CD14-positive monocyte (primary cell): ENCODE measurements around the gene CEP85L. TPM values are rescaled to one million over a fixed set of nuclear protein-coding genes. Genes with fewer than 3 reads are reported as not detected.

Source experiments
- DNase-seq, 3 donors: peaks; one replicate each; pipeline ENCODE4 v3.0.0-alpha.2; 2011 to 2022
- H2AFZ ChIP-seq: 2 replicates; pipeline ENCODE4 v1.6.0; 2012; ENCODE audit warnings: mild to moderate bottlenecking, low read depth, low read length, inconsistent platforms; ENCODE audit not compliant: insufficient read depth, poor library complexity, severe bottlenecking
- H3K27ac ChIP-seq, 2 donors: 1 replicate in 1 of 2; 2 replicates in 1 of 2; pipeline ENCODE4 v1.5.1; 2012 to 2013; ENCODE audit warnings: low read length in 2 of 2, control low read depth in 1 of 2, inconsistent platforms in 1 of 2, low read depth in 1 of 2, mild to moderate bottlenecking in 1 of 2
- H3K27me3 ChIP-seq, 2 donors: one replicate each; pipeline versions ENCODE4 v1.6.0 to v1.6.1; 2011 to 2013; ENCODE audit warnings: low read length in 2 of 2; ENCODE audit not compliant: control insufficient read depth in 2 of 2, insufficient read depth in 2 of 2
- H3K36me3 ChIP-seq, 2 donors: replicated peaks in 1 of 2; 1 replicate in 1 of 2; 2 replicates in 1 of 2; pipeline versions ENCODE4 v1.5.1 to v1.6.1; 2012 to 2013; ENCODE audit warnings: low read length in 2 of 2, control low read depth in 1 of 2, inconsistent platforms in 1 of 2, mild to moderate bottlenecking in 1 of 2; ENCODE audit not compliant: insufficient read depth in 2 of 2, control insufficient read depth in 1 of 2
- H3K4me1 ChIP-seq, 2 donors: 1 replicate in 1 of 2; 2 replicates in 1 of 2; pipeline versions ENCODE4 v1.5.1 to v1.6.1; 2012 to 2013; ENCODE audit warnings: low read length in 2 of 2, control low read depth in 1 of 2, inconsistent platforms in 1 of 2, mild to moderate bottlenecking in 1 of 2, moderate library complexity in 1 of 2; ENCODE audit not compliant: insufficient read depth in 2 of 2, control insufficient read depth in 1 of 2
- H3K4me2 ChIP-seq: replicated peaks from 2 replicates; pipeline ENCODE3; 2012; ENCODE audit warnings: low read length, moderate library complexity, mild to moderate bottlenecking; ENCODE audit not compliant: poor library complexity, severe bottlenecking; ENCODE audit errors: extremely low read depth
- H3K4me3 ChIP-seq, 3 experiments: fragments of 200-600 bp in 1 of 3; sonication (generic) in 1 of 3; replicated peaks in 1 of 3; 1 replicate in 2 of 3; 2 replicates in 1 of 3; pipeline ENCODE4 v1.5.1; 2011 to 2013; ENCODE audit warnings: low read length in 3 of 3, mild to moderate bottlenecking in 3 of 3, control low read depth in 2 of 3, low read depth in 2 of 3, inconsistent platforms in 1 of 3, moderate library complexity in 1 of 3
- H3K79me2 ChIP-seq: 2 replicates; pipeline ENCODE4 v1.6.0; 2012; ENCODE audit warnings: mild to moderate bottlenecking, control low read depth, inconsistent platforms, low read length, moderate library complexity; ENCODE audit not compliant: insufficient read depth
- H3K9ac ChIP-seq: 2 replicates; pipeline ENCODE4 v1.6.0; 2017; ENCODE audit warnings: low read length, mild to moderate bottlenecking; ENCODE audit not compliant: insufficient read depth, poor library complexity, severe bottlenecking
- H3K9me3 ChIP-seq, 2 donors: replicated peaks in 1 of 2; 1 replicate in 1 of 2; 2 replicates in 1 of 2; pipeline versions ENCODE4 v1.5.1 to v1.6.1; 2012 to 2013; ENCODE audit warnings: low read length in 2 of 2, control low read depth in 1 of 2; ENCODE audit not compliant: control insufficient read depth in 1 of 2, insufficient read depth in 1 of 2
- H4K20me1 ChIP-seq: 2 replicates; pipeline ENCODE4 v1.6.0; 2012; ENCODE audit warnings: mild to moderate bottlenecking, low read length, control low read depth, moderate library complexity; ENCODE audit not compliant: insufficient read depth
- H3K27ac Mint-ChIP-seq, 7 donors: one replicate each; pipeline ENCODE4 v1.8.0; 2020; ENCODE audit warnings: mild to moderate bottlenecking in 7 of 7, mixed read lengths in 7 of 7, moderate library complexity in 6 of 7, inconsistent platforms in 2 of 7
- H3K27me3 Mint-ChIP-seq, 3 donors: one replicate each; pipeline ENCODE4 v1.8.0; 2021 to 2022; ENCODE audit warnings: low read depth in 3 of 3, mild to moderate bottlenecking in 3 of 3, mixed read lengths in 3 of 3, moderate library complexity in 3 of 3, inconsistent platforms in 1 of 3
- H3K36me3 Mint-ChIP-seq, 2 donors: one replicate each; pipeline ENCODE4 v1.8.0; 2020; ENCODE audit warnings: mixed read lengths in 2 of 2, inconsistent platforms in 1 of 2, mild to moderate bottlenecking in 1 of 2
- H3K4me1 Mint-ChIP-seq: one replicate; pipeline ENCODE4 v1.8.0; 2020; ENCODE audit warnings: mild to moderate bottlenecking, mixed read lengths
- H3K4me3 Mint-ChIP-seq, 2 donors: one replicate each; pipeline ENCODE4 v1.8.0; 2020; ENCODE audit warnings: mild to moderate bottlenecking in 2 of 2, mixed read lengths in 2 of 2, moderate library complexity in 1 of 2
- H3K9me3 Mint-ChIP-seq, 7 donors: one replicate each; pipeline ENCODE4 v1.8.0; 2020 to 2022; ENCODE audit warnings: mixed read lengths in 7 of 7, mild to moderate bottlenecking in 6 of 7, moderate library complexity in 6 of 7, inconsistent platforms in 2 of 7
- WGBS: methylation state at CpG from one replicate; pipeline ENCODE4 v1.1.5; 2013; ENCODE audit warnings: missing lambda C conversion rate; ENCODE audit not compliant: insufficient coverage; 5-methylcytosine and 5-hydroxymethylcytosine counted together
- intact Hi-C, 2 donors: fragments of 100-400 bp; cut with micrococcal nuclease; formaldehyde crosslinking; loops; one replicate each; pipeline versions ENCODE4 v1.15.0 to v1.15.1; 2023
- polyA plus RNA-seq, 3 donors: library from polyadenylated mRNA; depleted of rRNA in 1 of 3; unstranded in 2 of 3; stranded (reverse) in 1 of 3; fragments of 300-500 nt in 2 of 3; fragments of >200 nt in 1 of 3; fragmentation: Illumina TruSeq in 2 of 3; gene quantifications; 1 replicate in 2 of 3; 2 replicates in 1 of 3; pipeline ENCODE4 v1.2.3, GENCODE V29; 2012 to 2021
- TF ChIP-seq, protein P1 (sequence below): fragments of 200-600 bp; IDR thresholded peaks from one replicate; pipeline ENCODE4 v1.8.0; 2022; ENCODE audit warnings: antibody characterized with exemption, mild to moderate bottlenecking

Gene CEP85L
- polyA plus RNA-seq, 3 donors = 14.9 to 38.3 (median 19.6) TPM

DNA sequence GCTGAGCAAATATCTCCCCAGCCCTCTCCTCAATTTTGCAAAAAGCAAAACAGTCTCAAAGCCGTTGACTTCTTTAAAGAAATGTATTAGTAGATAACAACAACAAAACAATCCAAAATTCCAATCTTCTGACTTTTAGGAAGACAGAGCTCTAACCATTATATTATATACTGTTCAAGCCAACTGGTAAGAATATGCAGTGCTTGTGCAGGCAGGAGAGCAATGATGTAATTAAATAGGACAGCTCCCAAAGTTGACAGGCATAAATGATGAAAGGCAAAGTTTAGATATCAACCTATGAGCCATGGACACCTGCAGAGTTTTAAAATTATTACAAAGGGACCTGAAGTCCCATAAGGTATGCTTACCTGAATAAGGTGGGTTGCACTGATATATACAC is 16.6 kb upstream of the CEP85L start:
- TF ChIP-seq, protein P1, sequence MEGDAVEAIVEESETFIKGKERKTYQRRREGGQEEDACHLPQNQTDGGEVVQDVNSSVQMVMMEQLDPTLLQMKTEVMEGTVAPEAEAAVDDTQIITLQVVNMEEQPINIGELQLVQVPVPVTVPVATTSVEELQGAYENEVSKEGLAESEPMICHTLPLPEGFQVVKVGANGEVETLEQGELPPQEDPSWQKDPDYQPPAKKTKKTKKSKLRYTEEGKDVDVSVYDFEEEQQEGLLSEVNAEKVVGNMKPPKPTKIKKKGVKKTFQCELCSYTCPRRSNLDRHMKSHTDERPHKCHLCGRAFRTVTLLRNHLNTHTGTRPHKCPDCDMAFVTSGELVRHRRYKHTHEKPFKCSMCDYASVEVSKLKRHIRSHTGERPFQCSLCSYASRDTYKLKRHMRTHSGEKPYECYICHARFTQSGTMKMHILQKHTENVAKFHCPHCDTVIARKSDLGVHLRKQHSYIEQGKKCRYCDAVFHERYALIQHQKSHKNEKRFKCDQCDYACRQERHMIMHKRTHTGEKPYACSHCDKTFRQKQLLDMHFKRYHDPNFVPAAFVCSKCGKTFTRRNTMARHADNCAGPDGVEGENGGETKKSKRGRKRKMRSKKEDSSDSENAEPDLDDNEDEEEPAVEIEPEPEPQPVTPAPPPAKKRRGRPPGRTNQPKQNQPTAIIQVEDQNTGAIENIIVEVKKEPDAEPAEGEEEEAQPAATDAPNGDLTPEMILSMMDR = no peak
- H4K20me1 ChIP-seq = no peaks in the 10 kb centered on the region
- Mint-ChIP-seq H3K27ac (no peak overlapping the region), H3K4me1 (peaks cover 12% of the 10 kb centered on the region), H3K36me3 (no peaks in the 10 kb centered on the region), H3K27me3 (peaks cover 0 to 2% (median 2%) of the 10 kb centered on the region in 3 donors), H3K9me3 (peaks cover 0 to 2% (median 0%) of the 10 kb centered on the region in 7 donors), H3K4me3 (no peak overlapping the region)
- H3K36me3 ChIP-seq = no peaks in the 10 kb centered on the region
- H3K4me3 ChIP-seq = no peak overlapping the region
- H3K9me3 ChIP-seq = no peaks in the 10 kb centered on the region
- DNase-seq = no peak
- no peak overlapping the region for H3K27ac ChIP-seq
- no peaks in the 10 kb centered on the region for H3K27me3 ChIP-seq
- H3K9ac ChIP-seq = no peak overlapping the region
- no peaks in the 10 kb centered on the region for H3K79me2 ChIP-seq
- H3K4me2 ChIP-seq = no peak overlapping the region
- no peaks in the 10 kb centered on the region for H3K4me1 ChIP-seq
- intact Hi-C loops = no loop called here
- no CpG with 5 or more reads among the region's 1 CpG for WGBS
- H2AFZ ChIP-seq = no peak overlapping the region

DNA sequence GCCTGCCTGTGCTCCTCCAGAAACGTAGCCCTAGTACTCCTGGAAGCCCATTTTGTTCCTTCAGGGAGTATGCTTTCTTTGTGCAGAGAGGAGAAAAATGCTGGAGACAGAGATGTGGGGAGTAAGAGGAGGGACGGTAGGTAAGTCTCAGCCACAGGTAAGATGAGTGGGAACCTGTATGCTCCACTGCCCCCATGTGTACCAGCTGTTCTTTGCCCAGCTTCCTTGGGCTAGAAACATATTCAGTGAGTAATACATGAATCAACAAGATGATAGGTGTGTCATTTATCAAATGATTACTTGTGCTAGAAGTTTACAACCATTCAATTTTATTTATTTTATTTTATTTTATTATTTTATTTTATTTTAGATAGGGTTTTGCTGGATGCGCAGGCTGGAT is 13.6 kb upstream of the CEP85L start:
- H3K79me2 ChIP-seq = no peaks in the 10 kb centered on the region

More for the DNA sequence above, 13.6 kb upstream of the CEP85L start:
- Mint-ChIP-seq H3K27me3 (peaks cover 1 to 3% (median 2%) of the 10 kb centered on the region in 3 donors), H3K4me1 (peaks cover 4% of the 10 kb centered on the region), H3K9me3 (peaks cover 0 to 2% (median 0%) of the 10 kb centered on the region in 7 donors), H3K36me3 (no peaks in the 10 kb centered on the region), H3K4me3 (no peak overlapping the region), H3K27ac (no peak overlapping the region)
- intact Hi-C loops = no loop called here
- Histone ChIP-seq H3K27ac (no peak overlapping the region), H4K20me1 (no peaks in the 10 kb centered on the region), H3K36me3 (no peaks in the 10 kb centered on the region), H3K27me3 (no peaks in the 10 kb centered on the region), H3K4me3 (no peak overlapping the region), H3K4me1 (no peaks in the 10 kb centered on the region), H3K9me3 (no peaks in the 10 kb centered on the region), H3K9ac (no peak overlapping the region), H2AFZ (no peak overlapping the region), H3K4me2 (no peak overlapping the region)
- WGBS = 38% methylated on average over 1 of the region's 3 CpGs
- TF ChIP-seq, protein P1 = no peak
- no peak for DNase-seq
